Panc1 (cell line): ENCODE data around the gene DYNLRB1. TPM values are rescaled to one million over a fixed set of nuclear protein-coding genes. Genes with fewer than 3 reads are reported as not detected.

ENCODE experiments used
- ATAC-seq: fragments of 200-7000 bp; cut with Tn5 transposase; 2 replicates; pipeline ENCODE4 v1.9.1; 2020; ENCODE audit warnings: mild to moderate bottlenecking, moderate library complexity
- BruUV-seq: library from RNA; stranded (reverse); fragments of 400-500 nt; replicated peaks from 2 replicates; lab custom pipeline; 2021; lab: Mats Ljungman, UMichigan
- CTCF ChIA-PET: fragments of 300-600 bp; sonication (Branson Sonifier 250); formaldehyde crosslinking; loops from one replicate; lab custom pipeline; 2022; ENCODE audit warnings: antibody characterized with exemption; lab: Charles Lee
- POLR2A ChIA-PET: fragments of 300-600 bp; sonication (Branson Sonifier 250); formaldehyde crosslinking; loops from one replicate; lab custom pipeline; 2022; ENCODE audit warnings: antibody characterized with exemption; lab: Charles Lee
- DNase-seq: peaks from one replicate; pipeline ENCODE4 v3.0.0-alpha.2; 2010; ENCODE audit warnings: low read depth, low spot score
- H3K27ac ChIP-seq: 2 replicates; pipeline ENCODE4 v1.5.1; 2011; ENCODE audit warnings: mild to moderate bottlenecking, low read length, inconsistent platforms
- H3K27me3 ChIP-seq: fragments of 200-500 bp; sonication (Bioruptor generic); 2 replicates; pipeline ENCODE4 v1.6.0; 2014; ENCODE audit warnings: low read length, inconsistent platforms; ENCODE audit not compliant: control insufficient read depth, insufficient read depth
- H3K36me3 ChIP-seq: fragments of 200-500 bp; sonication (Bioruptor generic); 2 replicates; pipeline ENCODE4 v1.5.1; 2014; ENCODE audit warnings: inconsistent platforms, mild to moderate bottlenecking, low read length, moderate library complexity; ENCODE audit not compliant: control insufficient read depth, insufficient read depth
- H3K4me1 ChIP-seq: 2 replicates; pipeline ENCODE4 v1.5.1; 2011; ENCODE audit warnings: inconsistent platforms, mild to moderate bottlenecking, low read length, moderate library complexity; ENCODE audit not compliant: control insufficient read depth, insufficient read depth
- H3K4me3 ChIP-seq, 2 experiments: 2 replicates each; pipeline ENCODE4 v1.5.1; 2011 to 2012; ENCODE audit warnings: low read depth in 2 of 2, low read length in 2 of 2, mild to moderate bottlenecking in 2 of 2, inconsistent platforms in 1 of 2, moderate library complexity in 1 of 2
- H3K9me3 ChIP-seq: fragments of 200-500 bp; sonication (Bioruptor generic); 2 replicates; pipeline ENCODE4 v1.5.1; 2014; ENCODE audit warnings: low read depth, mild to moderate bottlenecking, inconsistent platforms, low read length, moderate library complexity; ENCODE audit not compliant: control insufficient read depth, insufficient read depth
- CTCF ChIP-seq: fragments of 450-650 bp; IDR thresholded peaks from 2 replicates; pipeline ENCODE4 v1.5.1; 2017; ENCODE audit warnings: mild to moderate bottlenecking
- POLR2AphosphoS5 ChIP-seq: IDR thresholded peaks from 2 replicates; pipeline ENCODE4 v1.6.1; 2012; ENCODE audit warnings: mild to moderate bottlenecking, low read depth, low read length, moderate library complexity
- REST ChIP-seq, 2 experiments: IDR thresholded peaks; 2 replicates each; pipeline ENCODE4 v1.6.1; 2011 to 2012; ENCODE audit warnings: low read depth in 2 of 2, control low read depth in 1 of 2, low read length in 1 of 2, mild to moderate bottlenecking in 1 of 2, moderate library complexity in 1 of 2; ENCODE audit not compliant: insufficient read depth in 1 of 2
- SIN3A ChIP-seq: IDR thresholded peaks from 2 replicates; pipeline ENCODE4 v1.6.1; 2012; ENCODE audit warnings: low read depth, mild to moderate bottlenecking, low read length, moderate library complexity, borderline replicate concordance; ENCODE audit not compliant: insufficient read depth
- TCF7L2 ChIP-seq: IDR thresholded peaks from 2 replicates; pipeline ENCODE4 v1.6.1; 2011; ENCODE audit warnings: mild to moderate bottlenecking, low read depth, low read length, inconsistent platforms
- in situ Hi-C: cut with HindIII; loops from 2 replicates; pipeline ENCODE4 v1.10.0; 2016; ENCODE audit warnings: low sequenced_read_pairs, low pct_unique_long_range_greater_than_20kb
- intact Hi-C: fragments of 100-400 bp; cut with micrococcal nuclease; formaldehyde crosslinking; loops from one replicate; pipeline ENCODE4 v1.10.0; 2022; ENCODE audit not compliant: unreplicated experiment
- total RNA-seq: library from RNA; stranded (reverse); gene quantifications from one replicate; pipeline ENCODE4 v1.2.1, GENCODE V29; 2021; ENCODE audit not compliant: unreplicated experiment

The DYNLRB1 gene
- total RNA-seq, 1 experiment from 2014 or later: 155 TPM

GRCh38 chr20:34530342-34530741 lies 14.1 kb downstream of the DYNLRB1 start:
- no peak overlapping the region for H3K4me3 ChIP-seq
- no peaks in the 10 kb centered on the region for H3K27me3 ChIP-seq
- ATAC-seq: no peak
- TF ChIP-seq REST (IDR thresholded peaks at IDR 0.05; ENCODE audit: insufficient read depth in 1 of 2, low read depth in 2 of 2, low read length in 1 of 2): no peak
- no peak for TF ChIP-seq SIN3A
- no peak for TF ChIP-seq CTCF
- no peak for TF ChIP-seq TCF7L2
- no peak for TF ChIP-seq POLR2AphosphoS5
- no peak overlapping the region for H3K27ac ChIP-seq
- BruUV-seq: no TSS peak
- POLR2A ChIA-PET: no interaction called here
- in situ Hi-C loops (no loop called here), intact Hi-C loops (no loop called here)
- H3K36me3 ChIP-seq: peaks cover 12% of the 10 kb centered on the region; the same call in 1 of the 2 replicates
- H3K4me1 ChIP-seq: peaks cover 22% of the 10 kb centered on the region
- CTCF ChIA-PET: interaction anchor here (0.6 kb wide), 1 partner anchor 143 kb away, joined by 3 read pairs; no protein-coding TSS in a partner anchor
- DNase-seq: no peak
- H3K9me3 ChIP-seq: no peaks in the 10 kb centered on the region

GRCh38 chr20:34531608-34532265 lies 15.5 kb downstream of the DYNLRB1 start:
- ATAC-seq: no peak
- Histone ChIP-seq H3K4me3 (no peak overlapping the region), H3K36me3 (peaks cover 16% of the 10 kb centered on the region; the same call in 1 of the 2 replicates), H3K9me3 (no peaks in the 10 kb centered on the region), H3K27me3 (no peaks in the 10 kb centered on the region), H3K4me1 (peaks cover 8% of the 10 kb centered on the region), H3K27ac (no peak overlapping the region)
- no TSS peak for BruUV-seq
- no peak for DNase-seq
- intact Hi-C loops (no loop called here), in situ Hi-C loops (no loop called here)
- CTCF ChIA-PET: interaction anchor here (0.6 kb wide), 1 partner anchor 371 kb away, joined by 3 read pairs; no protein-coding TSS in a partner anchor
- TF ChIP-seq POLR2AphosphoS5 (no peak), SIN3A (no peak), TCF7L2 (no peak), REST (IDR thresholded peaks at IDR 0.05; ENCODE audit: insufficient read depth in 1 of 2, low read depth in 2 of 2, low read length in 1 of 2) (no peak), CTCF (no peak)
- POLR2A ChIA-PET: no interaction called here
